Measurements from ENCODE around the gene PROM1.

DNA sequence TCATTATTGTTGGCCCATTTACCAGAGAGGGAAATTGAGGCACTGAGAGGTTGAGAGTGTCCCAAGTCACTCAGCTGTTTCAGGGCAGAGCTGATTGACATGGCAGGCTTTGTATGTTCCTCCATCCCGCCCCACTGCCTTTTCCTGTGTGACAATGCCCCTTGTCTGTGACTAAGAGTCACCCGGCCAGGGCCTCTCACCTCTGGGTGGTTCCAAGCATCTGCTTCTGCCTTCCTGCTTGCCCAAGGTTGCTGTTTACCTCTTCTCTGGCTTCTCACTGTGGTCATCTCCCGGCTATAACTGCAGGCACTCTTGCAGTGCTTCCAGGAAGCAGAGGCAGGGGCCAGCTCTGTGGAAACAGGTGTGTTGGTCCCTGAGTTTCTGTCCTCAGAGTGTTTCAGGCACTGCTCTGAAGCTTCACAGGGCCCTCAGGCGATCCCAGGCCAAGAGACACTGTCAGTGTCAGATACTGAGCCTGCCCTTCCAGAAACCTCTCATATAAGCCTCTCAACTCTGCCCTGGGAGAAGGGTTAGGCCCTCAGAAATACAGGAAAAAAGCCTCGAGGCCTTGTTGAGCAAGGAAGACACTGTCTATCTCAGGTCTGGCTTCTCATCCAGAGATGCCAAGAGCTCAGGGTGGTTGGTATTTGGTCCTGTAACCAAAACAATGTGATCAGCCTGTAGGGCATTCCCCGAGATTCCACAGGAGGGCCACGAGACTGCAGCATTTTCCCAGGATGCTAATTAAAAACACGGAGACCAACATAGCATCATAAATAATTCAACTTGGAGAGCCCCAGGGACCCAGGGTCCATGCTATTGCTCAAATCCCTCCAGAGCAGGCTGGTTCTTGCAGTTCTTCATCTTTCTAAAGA lies 42.0 kb upstream of the PROM1 start:
- TF ChIP-seq CTCF (conservative IDR thresholded peaks at IDR 0.05; ENCODE audit: low read length), result no peak
- TF ChIP-seq EZH2phosphoT487 (IDR thresholded peaks at IDR 0.05; ENCODE audit: borderline replicate concordance), result no peak
